Stomach (tissue), 4 donors: ENCODE data around the gene ACKR4.

Experiments
- EP300 ChIP-seq: sonication (generic); formaldehyde crosslinking; IDR thresholded peaks from one replicate; pipeline ENCODE4 v1.6.1; 2017; ENCODE audit warnings: antibody characterized with exemption
- POLR2A ChIP-seq, 4 donors: fragments of 450-650 bp; IDR thresholded peaks; one replicate each; pipeline ENCODE4 v1.6.1; 2016; ENCODE audit warnings: antibody characterized with exemption in 4 of 4, control low read depth in 2 of 4, mild to moderate bottlenecking in 1 of 4, moderate library complexity in 1 of 4
- POLR2AphosphoS5 ChIP-seq, 3 donors: sonication (generic); formaldehyde crosslinking; IDR thresholded peaks; one replicate each; pipeline ENCODE4 v1.6.1; 2016; ENCODE audit warnings: antibody characterized with exemption in 3 of 3
- TF ChIP-seq, protein P1 (sequence below), 7 experiments: fragments of 450-650 bp in 4 of 7; fragments of 200-600 bp in 3 of 7; sonication (generic) in 3 of 7; IDR thresholded peaks; one replicate each; pipeline ENCODE4 v1.5.1; 2016 to 2019; ENCODE audit warnings: antibody characterized with exemption in 7 of 7, control low read depth in 2 of 7, mild to moderate bottlenecking in 1 of 7

- no peak for TF ChIP-seq EP300
- TF ChIP-seq, protein P1, sequence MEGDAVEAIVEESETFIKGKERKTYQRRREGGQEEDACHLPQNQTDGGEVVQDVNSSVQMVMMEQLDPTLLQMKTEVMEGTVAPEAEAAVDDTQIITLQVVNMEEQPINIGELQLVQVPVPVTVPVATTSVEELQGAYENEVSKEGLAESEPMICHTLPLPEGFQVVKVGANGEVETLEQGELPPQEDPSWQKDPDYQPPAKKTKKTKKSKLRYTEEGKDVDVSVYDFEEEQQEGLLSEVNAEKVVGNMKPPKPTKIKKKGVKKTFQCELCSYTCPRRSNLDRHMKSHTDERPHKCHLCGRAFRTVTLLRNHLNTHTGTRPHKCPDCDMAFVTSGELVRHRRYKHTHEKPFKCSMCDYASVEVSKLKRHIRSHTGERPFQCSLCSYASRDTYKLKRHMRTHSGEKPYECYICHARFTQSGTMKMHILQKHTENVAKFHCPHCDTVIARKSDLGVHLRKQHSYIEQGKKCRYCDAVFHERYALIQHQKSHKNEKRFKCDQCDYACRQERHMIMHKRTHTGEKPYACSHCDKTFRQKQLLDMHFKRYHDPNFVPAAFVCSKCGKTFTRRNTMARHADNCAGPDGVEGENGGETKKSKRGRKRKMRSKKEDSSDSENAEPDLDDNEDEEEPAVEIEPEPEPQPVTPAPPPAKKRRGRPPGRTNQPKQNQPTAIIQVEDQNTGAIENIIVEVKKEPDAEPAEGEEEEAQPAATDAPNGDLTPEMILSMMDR (IDR thresholded peaks at IDR 0.05) = no peak
- TF ChIP-seq POLR2AphosphoS5 (IDR thresholded peaks at IDR 0.05) = no peak
- no peak for TF ChIP-seq POLR2A (IDR thresholded peaks at IDR 0.05)
Measured at GRCh38 chr3:132592216-132592615, 4.9 kb upstream of the ACKR4 start.
